ENCODE data around the gene CNGB1. TPM values are rescaled to one million over a fixed set of nuclear protein-coding genes. Genes with fewer than 3 reads are reported as not detected.

The CNGB1 gene
- polyA plus RNA-seq, 1 of the 3 experiments (the other 2 are of a cell fraction), result 0.05 TPM

- TF ChIP-seq USF2 (IDR thresholded peaks at IDR 0.05; ENCODE audit: borderline replicate concordance, low read depth, low read length) (no peak), SMC3 (IDR thresholded peaks at IDR 0.05; ENCODE audit: low read depth, low read length) (no peak), MXI1 (IDR thresholded peaks at IDR 0.05; ENCODE audit: low read depth, low read length) (no peak), MAX (IDR thresholded peaks at IDR 0.05; ENCODE audit: low read depth) (no peak)
- POLR2A ChIA-PET, result no interaction called here
Observed at GRCh38 chr16:57972306-57972705, 1.4 kb upstream of the CNGB1 start.

GRCh38 chr16:57971848-57972247, 920 bp upstream of the CNGB1 start:
- H3K79me2 ChIP-seq (ENCODE audit: insufficient read depth), result no peaks in the 10 kb centered on the region
- H3K9me3 ChIP-seq, result no peaks in the 10 kb centered on the region
- POLR2A ChIA-PET, result no interaction called here
- no peak overlapping the region for H3K27ac ChIP-seq (ENCODE audit: low read depth in 2 of 2, low read length in 1 of 2)
- 62% methylated on average over 1 of the region's 1 CpG for WGBS (ENCODE audit: low lambda C conversion rate)
- no peaks in the 10 kb centered on the region for H3F3A ChIP-seq (replicated peaks; ENCODE audit: insufficient read depth)
- H3K4me2 ChIP-seq, result no peak overlapping the region
- H3K4me3 ChIP-seq (ENCODE audit: low read depth in 2 of 2, low read length in 1 of 2), result no peak overlapping the region
- no peaks in the 10 kb centered on the region; the same call in 1 of the 2 replicates for H3K27me3 ChIP-seq (ENCODE audit: insufficient read depth)
- H2AFZ ChIP-seq (ENCODE audit: low read depth), result no peak overlapping the region
- CTCF ChIA-PET, result interaction anchor here (0.6 to 1.6 kb wide), 4 partner anchors 71 to 689 kb away, joined by 3 to 5 read pairs (median 3); no protein-coding TSS in a partner anchor
- DNase-seq, result no peak
- no peaks in the 10 kb centered on the region for H3K9me2 ChIP-seq
- no peak overlapping the region for H3K9ac ChIP-seq
- no peak for TF ChIP-seq CHD2 (IDR thresholded peaks at IDR 0.05; ENCODE audit: low read length, partially characterized antibody)
- TF ChIP-seq GATA2 (CRISPR knock-in tag; IDR thresholded peaks at IDR 0.05), result no peak
- no peak for TF ChIP-seq SMC3 (IDR thresholded peaks at IDR 0.05; ENCODE audit: low read depth, low read length)
- no peak for TF ChIP-seq POLR2AphosphoS5 (IDR thresholded peaks at IDR 0.05; ENCODE audit: low read depth, low read length)
- TF ChIP-seq RAD21 (IDR thresholded peaks at IDR 0.05; ENCODE audit: low read length), result no peak
- TF ChIP-seq PBX3 (IDR thresholded peaks at IDR 0.05), result no peak
- TF ChIP-seq ZBTB33 (IDR thresholded peaks at IDR 0.05; ENCODE audit: borderline replicate concordance, low read depth), result no peak
- no peak for TF ChIP-seq TAF1 (IDR thresholded peaks at IDR 0.05; ENCODE audit: borderline replicate concordance, low read depth, low read length)
- TF ChIP-seq FOSL2 (IDR thresholded peaks at IDR 0.05; ENCODE audit: borderline replicate concordance, low read depth), result no peak
- TF ChIP-seq NFIC (IDR thresholded peaks at IDR 0.05; ENCODE audit: borderline replicate concordance), result no peak
- no peak for TF ChIP-seq NRF1 (IDR thresholded peaks at IDR 0.05; ENCODE audit: low read depth, low read length)
- TF ChIP-seq ELF1 (IDR thresholded peaks at IDR 0.05), result no peak
- no peak for TF ChIP-seq TEAD4 (IDR thresholded peaks at IDR 0.05; ENCODE audit: borderline replicate concordance, insufficient read depth)
- no peak for TF ChIP-seq EZH2phosphoT487 (IDR thresholded peaks at IDR 0.05; ENCODE audit: borderline replicate concordance, low read depth)
- no peak for TF ChIP-seq EP300 (IDR thresholded peaks at IDR 0.05; ENCODE audit: borderline replicate concordance in 1 of 2, low read depth in 1 of 2, low read length in 1 of 2)
- TF ChIP-seq GABPA (IDR thresholded peaks at IDR 0.05; ENCODE audit: low read depth), result no peak
- no peak for TF ChIP-seq MAX (IDR thresholded peaks at IDR 0.05; ENCODE audit: low read depth)
- no peaks in the 10 kb centered on the region for H4K20me1 ChIP-seq (ENCODE audit: insufficient read depth)
- H3K4me1 ChIP-seq (ENCODE audit: control insufficient read depth in 1 of 2, insufficient read depth in 2 of 2, low read depth in 1 of 2, low read length in 1 of 2), result no peaks in the 10 kb centered on the region; a peak in 1 of 4 replicates
- no peaks in the 10 kb centered on the region for H3K36me3 ChIP-seq (replicated peaks in 1 of 2; ENCODE audit: control insufficient read depth in 1 of 2, insufficient read depth in 2 of 2, low read length in 1 of 2)

More at GRCh38 chr16:57972306-57972705, 1.4 kb upstream of the CNGB1 start:
- CTCF ChIA-PET, result interaction anchor here (0.7 to 1.6 kb wide), 4 partner anchors 28 to 125 kb away, joined by 3 to 5 read pairs (median 4); partner anchors contain the start of gene ZNF319
- Histone ChIP-seq H3K4me1 (ENCODE audit: control insufficient read depth in 1 of 2, insufficient read depth in 2 of 2, low read depth in 1 of 2, low read length in 1 of 2) (no peaks in the 10 kb centered on the region; a peak in 1 of 4 replicates), H2AFZ (ENCODE audit: low read depth) (no peak overlapping the region), H3K79me2 (ENCODE audit: insufficient read depth) (no peaks in the 10 kb centered on the region), H3K4me2 (no peak overlapping the region), H3K9ac (no peak overlapping the region), H3K36me3 (replicated peaks in 1 of 2; ENCODE audit: control insufficient read depth in 1 of 2, insufficient read depth in 2 of 2, low read length in 1 of 2) (no peaks in the 10 kb centered on the region), H4K20me1 (ENCODE audit: insufficient read depth) (no peaks in the 10 kb centered on the region), H3K9me2 (no peaks in the 10 kb centered on the region), H3K27ac (ENCODE audit: low read depth in 2 of 2, low read length in 1 of 2) (no peak overlapping the region), H3K4me3 (ENCODE audit: low read depth in 2 of 2, low read length in 1 of 2) (no peak overlapping the region), H3K9me3 (no peaks in the 10 kb centered on the region), H3F3A (replicated peaks; ENCODE audit: insufficient read depth) (no peaks in the 10 kb centered on the region), H3K27me3 (ENCODE audit: insufficient read depth) (no peaks in the 10 kb centered on the region; the same call in 1 of the 2 replicates)
- 69% methylated on average over 4 of the region's 4 CpGs for WGBS (ENCODE audit: low lambda C conversion rate)
- DNase-seq, result no peak

All from SK-N-SH (cell line).